ENCODE results near the gene MYBL2.
"Not testable (repeated sequence)": the region's sequence is repeated elsewhere in the genome, so short reads cannot be mapped to it uniquely, and the experiment has no call there.

The MYBL2 gene

DNA sequence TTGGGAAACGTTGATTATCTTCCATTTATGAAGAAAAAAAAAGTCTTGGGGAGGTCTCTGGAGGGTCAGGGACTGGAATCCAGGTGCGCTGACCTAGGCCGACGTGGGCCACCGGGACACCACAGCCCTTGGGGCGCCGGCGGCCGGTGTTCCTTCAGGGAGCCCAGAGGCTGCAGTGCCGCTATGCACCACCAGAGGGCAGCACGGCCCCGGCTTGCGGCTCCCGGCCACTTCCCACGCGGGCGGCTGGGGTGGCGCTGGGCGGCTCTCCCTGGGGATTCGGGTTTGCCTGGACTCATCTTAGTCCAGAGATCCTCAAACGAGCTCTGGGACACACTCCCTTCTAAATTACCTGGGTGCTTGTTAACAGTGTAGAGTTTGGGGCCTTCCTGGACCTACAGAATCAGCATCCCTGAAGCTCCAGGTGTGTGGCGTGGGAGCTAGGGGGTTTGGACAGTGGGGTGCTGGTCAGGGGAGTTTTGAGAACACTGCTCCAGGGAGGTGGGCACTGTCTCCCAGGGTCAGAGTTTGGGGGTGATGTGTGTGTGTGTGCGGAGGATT, 82.9 kb downstream of the MYBL2 start:
- DNase-seq (ENCODE audit: extremely low read depth in 1 of 2, low read depth in 1 of 2), result peak; percentile 62 to 64

DNA sequence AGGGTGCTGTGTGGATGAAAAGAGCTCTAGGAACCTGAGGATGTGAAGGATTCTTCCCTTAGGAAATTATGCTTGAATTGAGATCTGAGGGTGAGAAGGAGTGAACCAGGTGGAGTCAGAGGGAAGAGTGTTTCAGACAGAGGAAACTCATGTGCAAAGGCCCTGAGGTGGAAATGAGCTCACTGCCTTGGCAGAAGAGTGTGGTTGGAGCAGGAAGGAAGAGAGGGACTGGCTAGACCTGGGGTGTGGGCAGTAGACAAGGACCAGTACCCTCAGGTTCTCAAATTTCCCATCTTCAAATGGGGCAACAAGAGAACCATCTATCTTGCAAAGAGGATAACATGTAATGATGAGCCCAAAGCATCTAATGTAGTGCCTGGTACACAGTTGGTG, 83.9 kb downstream of the MYBL2 start:
- DNase-seq (ENCODE audit: extremely low read depth in 1 of 2, low read depth in 1 of 2), result no peak

DNA sequence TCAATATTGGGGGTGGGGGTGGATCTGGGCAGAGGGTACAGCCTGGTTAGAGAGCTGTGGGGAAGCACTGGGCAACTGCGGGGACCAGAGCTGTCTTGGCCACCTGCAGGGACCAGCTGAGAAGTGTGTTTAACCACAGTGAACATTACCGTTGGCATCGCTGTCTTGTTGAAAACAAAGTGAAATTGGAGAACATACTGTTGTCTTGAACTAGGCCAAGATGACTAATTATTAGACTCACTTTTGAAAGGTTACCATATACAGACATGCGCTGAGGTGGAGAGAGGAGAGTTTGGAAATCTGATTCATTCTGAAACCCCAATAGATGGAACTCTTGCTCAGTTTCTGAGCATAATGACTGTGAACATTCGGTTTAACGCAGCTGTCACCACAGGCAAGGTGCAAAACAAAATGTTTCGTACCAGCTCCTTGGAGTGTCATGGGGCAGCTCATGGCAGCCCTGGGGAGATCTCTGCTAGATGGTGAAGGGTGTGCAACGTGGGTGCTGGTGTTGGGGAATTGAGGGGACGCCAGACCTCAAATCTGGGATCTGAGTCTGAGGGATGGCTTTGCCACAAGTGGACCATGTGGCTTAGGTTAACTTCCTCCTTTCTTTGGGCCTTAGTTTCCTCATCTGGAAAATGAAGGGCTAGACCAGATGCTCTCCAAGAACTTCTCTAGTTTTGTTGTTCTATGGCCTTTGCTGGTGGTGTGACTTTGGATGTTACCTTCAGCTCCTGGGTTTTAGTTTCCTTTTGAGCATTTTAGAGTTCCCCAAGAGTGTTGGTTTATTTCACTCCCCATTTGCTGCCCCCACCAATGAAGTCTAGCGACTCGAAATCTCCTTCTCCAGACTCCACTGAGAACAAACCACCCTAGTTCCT, 84.5 kb downstream of the MYBL2 start:
- peak; percentile 35 to 68 for DNase-seq (ENCODE audit: extremely low read depth in 1 of 2, low read depth in 1 of 2)

DNA sequence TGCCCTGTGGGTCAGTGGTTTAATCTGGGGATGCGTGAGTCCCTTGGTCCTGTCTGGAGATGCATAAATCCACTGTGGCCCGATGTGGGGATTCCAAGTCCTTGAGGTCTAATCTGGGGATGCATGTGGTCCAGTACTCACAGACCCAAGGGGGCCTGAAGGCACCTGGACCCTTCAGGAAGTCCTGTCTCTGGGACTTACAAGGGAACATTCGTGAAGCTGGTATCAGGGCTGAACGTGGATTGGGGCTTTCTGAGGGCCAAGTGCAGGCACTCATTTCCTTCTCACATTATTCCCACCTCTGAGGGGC, 85.1 kb downstream of the MYBL2 start:
- DNase-seq (ENCODE audit: extremely low read depth in 1 of 2, low read depth in 1 of 2), result no peak

DNA sequence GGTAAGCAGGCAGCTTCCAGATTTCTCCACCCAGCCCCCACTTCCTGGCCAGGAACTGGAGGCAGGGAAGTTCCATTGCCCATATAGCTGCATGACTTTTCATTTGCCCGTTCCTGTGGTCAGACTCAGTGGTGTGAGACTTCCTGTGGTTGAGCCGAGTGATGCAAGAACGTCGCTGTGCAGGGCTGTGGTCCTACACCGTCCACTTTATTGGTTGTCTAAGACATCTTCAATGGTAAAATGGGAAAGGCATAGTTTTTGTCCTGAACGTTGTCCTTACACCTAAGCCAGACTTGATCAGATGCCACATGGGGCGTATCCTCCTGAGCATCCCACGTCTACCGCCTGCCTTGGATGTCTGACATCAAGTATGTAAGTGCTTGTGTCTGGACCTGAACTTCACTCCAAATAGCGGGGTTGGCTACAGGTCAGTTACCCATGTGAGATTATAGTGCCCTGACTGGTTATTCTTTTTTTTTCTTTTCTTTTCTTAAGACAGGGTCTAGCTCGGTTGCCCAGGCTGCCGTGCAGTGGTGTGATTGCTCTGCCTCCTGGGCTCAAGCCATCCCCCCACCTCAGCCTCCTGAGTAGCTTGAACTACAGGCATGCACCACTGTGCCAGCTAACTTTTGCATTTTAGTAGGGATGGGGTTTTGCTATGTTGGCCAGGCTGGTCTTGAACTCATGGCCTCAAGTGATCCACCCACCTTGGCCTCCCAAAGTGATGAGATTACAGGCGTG, 85.8 kb downstream of the MYBL2 start:
- peak; percentile 43 to 59 for DNase-seq (ENCODE audit: extremely low read depth in 1 of 2, low read depth in 1 of 2)

DNA sequence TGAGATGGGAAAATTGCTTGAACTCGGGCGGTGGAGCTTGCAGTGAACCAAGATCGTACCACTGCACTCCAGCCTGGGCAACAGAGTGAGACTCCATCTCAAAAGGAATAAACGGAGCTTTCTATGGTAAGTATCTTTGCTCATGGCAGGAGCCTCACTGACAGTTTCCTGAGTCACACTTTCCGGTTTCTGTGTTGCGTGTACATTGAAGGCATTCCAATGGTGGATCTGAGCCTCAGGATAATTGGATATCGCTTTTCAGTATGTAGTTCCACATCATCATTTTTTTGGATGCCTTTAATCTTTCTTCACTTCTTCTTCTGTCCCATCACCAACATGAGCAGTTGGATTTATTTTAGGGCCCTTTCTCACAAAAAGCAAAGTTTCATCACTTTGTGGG, 88.5 kb downstream of the MYBL2 start:
- no peak for DNase-seq (ENCODE audit: extremely low read depth in 1 of 2, low read depth in 1 of 2)

DNA sequence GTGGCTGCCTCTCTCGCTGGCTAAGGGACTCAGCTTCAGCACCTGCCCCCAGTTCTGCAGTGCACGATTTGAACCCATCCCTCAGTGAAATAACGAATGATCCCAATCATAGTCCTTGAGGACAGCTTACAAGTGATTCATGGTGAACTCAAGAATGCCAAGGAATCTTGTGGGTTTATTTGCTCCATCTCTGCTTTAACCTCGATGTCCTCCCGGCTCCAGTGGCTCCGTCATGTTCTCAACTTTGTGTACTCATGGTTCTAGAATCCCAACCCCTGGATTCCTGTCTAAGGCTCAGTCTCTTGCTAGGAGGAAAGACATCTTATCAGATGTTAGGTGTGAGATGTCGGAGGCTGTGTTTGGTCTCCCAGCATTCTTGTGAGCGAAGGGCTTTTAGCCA, 88.9 kb downstream of the MYBL2 start:
- no peak for DNase-seq (ENCODE audit: extremely low read depth in 1 of 2, low read depth in 1 of 2)

DNA sequence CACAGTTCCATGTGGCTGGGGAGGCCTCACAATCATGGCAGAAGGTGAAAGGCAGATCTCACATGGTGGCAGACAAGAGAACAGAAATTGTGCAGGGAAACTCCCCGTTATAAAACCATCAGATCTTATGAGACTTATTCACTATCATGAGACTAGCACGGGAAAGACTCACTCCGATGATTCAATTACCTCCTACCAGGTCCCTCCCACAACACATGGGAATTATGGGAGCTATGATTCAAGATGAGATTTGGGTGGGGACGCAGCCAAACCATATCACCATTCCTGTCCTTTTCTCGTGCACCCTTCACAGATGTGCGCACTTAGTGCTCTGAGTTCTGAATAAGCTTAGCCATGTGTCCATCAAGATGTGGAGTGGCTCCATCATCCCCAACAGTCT, 91.0 kb downstream of the MYBL2 start:
- DNase-seq (ENCODE audit: extremely low read depth in 1 of 2, low read depth in 1 of 2), result not testable (repeated sequence)

DNA sequence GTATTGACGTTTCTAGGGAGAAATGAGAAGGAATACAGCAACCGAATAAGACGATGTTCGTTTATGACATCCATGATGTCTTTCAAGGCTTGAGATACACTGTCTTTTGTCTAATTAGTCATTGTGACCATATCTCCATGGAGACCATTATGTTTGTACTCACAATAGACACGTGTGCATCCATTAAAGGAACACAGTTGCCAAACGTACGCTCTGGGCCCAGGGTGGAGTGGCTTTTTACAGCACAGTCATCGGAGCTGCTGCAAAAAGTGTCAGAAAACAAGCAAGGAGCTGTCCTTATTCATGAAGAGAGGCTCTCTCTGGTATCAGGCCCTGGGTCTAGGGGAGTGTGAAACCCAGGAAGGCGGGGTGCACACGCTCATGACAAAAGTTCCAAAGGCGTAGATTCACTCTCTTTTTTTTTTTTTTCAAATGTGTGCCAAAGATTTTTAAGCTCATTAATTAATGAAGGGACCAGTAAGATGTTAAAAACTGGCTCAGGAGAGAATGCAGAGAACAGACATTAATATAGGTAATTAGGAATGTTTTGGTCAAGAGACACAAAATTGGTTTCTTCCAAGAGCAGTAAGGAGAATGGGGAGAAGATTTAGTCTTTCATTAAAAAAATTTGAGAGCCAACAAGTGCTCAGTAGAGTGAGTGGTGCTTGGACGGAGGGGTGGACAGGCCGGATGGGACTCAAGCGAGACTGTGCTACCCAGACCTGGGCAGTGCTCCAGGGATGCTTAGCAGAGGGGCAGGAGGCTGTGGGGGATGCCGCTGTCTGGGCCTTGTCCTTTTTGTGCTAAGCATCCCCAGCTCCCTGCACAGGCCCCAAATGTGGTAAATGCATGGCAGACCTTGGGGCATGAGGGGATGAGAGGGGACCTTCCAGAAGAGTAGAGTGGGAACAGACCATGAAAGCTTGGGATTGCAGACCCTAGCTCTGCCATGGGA, 94.7 kb downstream of the MYBL2 start:
- no peak for DNase-seq (ENCODE audit: extremely low read depth in 1 of 2, low read depth in 1 of 2)

DNA sequence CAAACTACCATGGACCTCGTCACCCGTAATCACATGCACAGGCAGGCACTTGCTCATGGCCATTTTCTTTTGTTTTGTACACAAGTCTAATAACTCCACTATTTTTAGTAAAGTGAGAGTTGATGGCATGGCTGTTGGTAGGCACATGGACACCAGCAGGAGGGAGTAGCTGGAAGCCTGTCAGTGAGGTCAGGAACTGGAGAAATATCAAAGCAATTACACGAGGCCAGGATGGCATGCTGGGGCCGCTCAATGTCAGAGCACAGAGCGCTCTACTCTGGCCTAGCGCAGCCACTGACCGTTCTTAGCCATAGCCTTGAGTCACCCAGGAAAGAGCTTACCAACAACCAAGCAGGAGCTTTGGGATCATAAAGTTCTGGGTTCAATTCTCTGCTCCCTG, 96.0 kb downstream of the MYBL2 start:
- DNase-seq (ENCODE audit: extremely low read depth in 1 of 2, low read depth in 1 of 2), result no peak

DNA sequence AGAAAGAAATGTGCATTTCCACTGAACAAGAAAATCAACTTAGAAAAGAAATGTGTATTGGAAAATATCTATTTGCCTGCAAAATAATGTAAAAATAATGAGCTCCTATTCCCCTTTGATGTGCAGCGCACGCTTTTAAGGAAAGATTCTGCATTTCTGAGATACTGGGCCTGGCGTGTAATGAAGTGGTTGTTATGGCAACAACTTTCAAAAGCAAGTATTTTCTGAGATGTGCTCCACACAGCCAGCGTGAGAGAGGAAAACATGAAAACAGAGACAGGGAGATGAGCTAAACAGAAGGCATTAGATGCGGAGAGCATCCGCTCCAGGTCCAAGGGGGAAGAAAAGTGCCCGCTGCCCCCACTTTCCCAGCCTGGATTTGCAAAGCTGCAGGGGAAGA, 99.0 kb downstream of the MYBL2 start:
- DNase-seq (ENCODE audit: extremely low read depth in 1 of 2, low read depth in 1 of 2), result no peak
